Panc1 (cell line): ENCODE data around the gene GLE1. TPM values are rescaled to one million over a fixed set of nuclear protein-coding genes. Genes with fewer than 3 reads are reported as not detected.
"Not testable (repeated sequence)": the region's sequence is repeated elsewhere in the genome, so short reads cannot be mapped to it uniquely, and the experiment has no call there.

ENCODE experiments used
- ATAC-seq: fragments of 200-7000 bp; cut with Tn5 transposase; 2 replicates; pipeline ENCODE4 v1.9.1; 2020; ENCODE audit warnings: mild to moderate bottlenecking, moderate library complexity
- BruUV-seq: library from RNA; stranded (reverse); fragments of 400-500 nt; replicated peaks from 2 replicates; lab custom pipeline; 2021; lab: Mats Ljungman, UMichigan
- CTCF ChIA-PET: fragments of 300-600 bp; sonication (Branson Sonifier 250); formaldehyde crosslinking; loops from one replicate; lab custom pipeline; 2022; ENCODE audit warnings: antibody characterized with exemption; lab: Charles Lee
- POLR2A ChIA-PET: fragments of 300-600 bp; sonication (Branson Sonifier 250); formaldehyde crosslinking; loops from one replicate; lab custom pipeline; 2022; ENCODE audit warnings: antibody characterized with exemption; lab: Charles Lee
- DNase-seq: peaks from one replicate; pipeline ENCODE4 v3.0.0-alpha.2; 2010; ENCODE audit warnings: low read depth, low spot score
- H3K27ac ChIP-seq: 2 replicates; pipeline ENCODE4 v1.5.1; 2011; ENCODE audit warnings: mild to moderate bottlenecking, low read length, inconsistent platforms
- H3K27me3 ChIP-seq: fragments of 200-500 bp; sonication (Bioruptor generic); 2 replicates; pipeline ENCODE4 v1.6.0; 2014; ENCODE audit warnings: low read length, inconsistent platforms; ENCODE audit not compliant: control insufficient read depth, insufficient read depth
- H3K36me3 ChIP-seq: fragments of 200-500 bp; sonication (Bioruptor generic); 2 replicates; pipeline ENCODE4 v1.5.1; 2014; ENCODE audit warnings: inconsistent platforms, mild to moderate bottlenecking, low read length, moderate library complexity; ENCODE audit not compliant: control insufficient read depth, insufficient read depth
- H3K4me1 ChIP-seq: 2 replicates; pipeline ENCODE4 v1.5.1; 2011; ENCODE audit warnings: inconsistent platforms, mild to moderate bottlenecking, low read length, moderate library complexity; ENCODE audit not compliant: control insufficient read depth, insufficient read depth
- H3K4me3 ChIP-seq, 2 experiments: 2 replicates each; pipeline ENCODE4 v1.5.1; 2011 to 2012; ENCODE audit warnings: low read depth in 2 of 2, low read length in 2 of 2, mild to moderate bottlenecking in 2 of 2, inconsistent platforms in 1 of 2, moderate library complexity in 1 of 2
- H3K9me3 ChIP-seq: fragments of 200-500 bp; sonication (Bioruptor generic); 2 replicates; pipeline ENCODE4 v1.5.1; 2014; ENCODE audit warnings: low read depth, mild to moderate bottlenecking, inconsistent platforms, low read length, moderate library complexity; ENCODE audit not compliant: control insufficient read depth, insufficient read depth
- CTCF ChIP-seq: fragments of 450-650 bp; IDR thresholded peaks from 2 replicates; pipeline ENCODE4 v1.5.1; 2017; ENCODE audit warnings: mild to moderate bottlenecking
- POLR2AphosphoS5 ChIP-seq: IDR thresholded peaks from 2 replicates; pipeline ENCODE4 v1.6.1; 2012; ENCODE audit warnings: mild to moderate bottlenecking, low read depth, low read length, moderate library complexity
- SIN3A ChIP-seq: IDR thresholded peaks from 2 replicates; pipeline ENCODE4 v1.6.1; 2012; ENCODE audit warnings: low read depth, mild to moderate bottlenecking, low read length, moderate library complexity, borderline replicate concordance; ENCODE audit not compliant: insufficient read depth
- TCF7L2 ChIP-seq: IDR thresholded peaks from 2 replicates; pipeline ENCODE4 v1.6.1; 2011; ENCODE audit warnings: mild to moderate bottlenecking, low read depth, low read length, inconsistent platforms
- in situ Hi-C: cut with HindIII; loops from 2 replicates; pipeline ENCODE4 v1.10.0; 2016; ENCODE audit warnings: low sequenced_read_pairs, low pct_unique_long_range_greater_than_20kb
- intact Hi-C: fragments of 100-400 bp; cut with micrococcal nuclease; formaldehyde crosslinking; loops from one replicate; pipeline ENCODE4 v1.10.0; 2022; ENCODE audit not compliant: unreplicated experiment
- total RNA-seq: library from RNA; stranded (reverse); gene quantifications from one replicate; pipeline ENCODE4 v1.2.1, GENCODE V29; 2021; ENCODE audit not compliant: unreplicated experiment
- TF ChIP-seq, protein P1 (sequence below), 2 experiments: IDR thresholded peaks; 2 replicates each; pipeline ENCODE4 v1.6.1; 2011 to 2012; ENCODE audit warnings: low read depth in 2 of 2, control low read depth in 1 of 2, low read length in 1 of 2, mild to moderate bottlenecking in 1 of 2, moderate library complexity in 1 of 2; ENCODE audit not compliant: insufficient read depth in 1 of 2

The GLE1 gene
- total RNA-seq, 1 experiment from 2014 or later: 25.9 TPM

GRCh38 chr9:128579194-128579593 is 74.7 kb downstream of the GLE1 start:
- ChIA-PET POLR2A (interaction anchor here (0.7 kb wide), 1 partner anchor 109 kb away, joined by 3 read pairs; no protein-coding TSS in a partner anchor), CTCF (no interaction called here)
- Histone ChIP-seq H3K27ac (no peak overlapping the region), H3K36me3 (peaks cover 65% of the 10 kb centered on the region), H3K9me3 (no peaks in the 10 kb centered on the region), H3K4me1 (no peaks in the 10 kb centered on the region), H3K4me3 (no peak overlapping the region), H3K27me3 (no peaks in the 10 kb centered on the region)
- no TSS peak for BruUV-seq
- DNase-seq (no peak), ATAC-seq (no peak)
- in situ Hi-C loops: no loop called here
- intact Hi-C loops: no loop called here
- no peak for TF ChIP-seq POLR2AphosphoS5
- TF ChIP-seq, protein P1, sequence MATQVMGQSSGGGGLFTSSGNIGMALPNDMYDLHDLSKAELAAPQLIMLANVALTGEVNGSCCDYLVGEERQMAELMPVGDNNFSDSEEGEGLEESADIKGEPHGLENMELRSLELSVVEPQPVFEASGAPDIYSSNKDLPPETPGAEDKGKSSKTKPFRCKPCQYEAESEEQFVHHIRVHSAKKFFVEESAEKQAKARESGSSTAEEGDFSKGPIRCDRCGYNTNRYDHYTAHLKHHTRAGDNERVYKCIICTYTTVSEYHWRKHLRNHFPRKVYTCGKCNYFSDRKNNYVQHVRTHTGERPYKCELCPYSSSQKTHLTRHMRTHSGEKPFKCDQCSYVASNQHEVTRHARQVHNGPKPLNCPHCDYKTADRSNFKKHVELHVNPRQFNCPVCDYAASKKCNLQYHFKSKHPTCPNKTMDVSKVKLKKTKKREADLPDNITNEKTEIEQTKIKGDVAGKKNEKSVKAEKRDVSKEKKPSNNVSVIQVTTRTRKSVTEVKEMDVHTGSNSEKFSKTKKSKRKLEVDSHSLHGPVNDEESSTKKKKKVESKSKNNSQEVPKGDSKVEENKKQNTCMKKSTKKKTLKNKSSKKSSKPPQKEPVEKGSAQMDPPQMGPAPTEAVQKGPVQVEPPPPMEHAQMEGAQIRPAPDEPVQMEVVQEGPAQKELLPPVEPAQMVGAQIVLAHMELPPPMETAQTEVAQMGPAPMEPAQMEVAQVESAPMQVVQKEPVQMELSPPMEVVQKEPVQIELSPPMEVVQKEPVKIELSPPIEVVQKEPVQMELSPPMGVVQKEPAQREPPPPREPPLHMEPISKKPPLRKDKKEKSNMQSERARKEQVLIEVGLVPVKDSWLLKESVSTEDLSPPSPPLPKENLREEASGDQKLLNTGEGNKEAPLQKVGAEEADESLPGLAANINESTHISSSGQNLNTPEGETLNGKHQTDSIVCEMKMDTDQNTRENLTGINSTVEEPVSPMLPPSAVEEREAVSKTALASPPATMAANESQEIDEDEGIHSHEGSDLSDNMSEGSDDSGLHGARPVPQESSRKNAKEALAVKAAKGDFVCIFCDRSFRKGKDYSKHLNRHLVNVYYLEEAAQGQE (IDR thresholded peaks at IDR 0.05; ENCODE audit: insufficient read depth in 1 of 2, low read depth in 2 of 2, low read length in 1 of 2): no peak
- no peak for TF ChIP-seq SIN3A
- no peak for TF ChIP-seq CTCF
- TF ChIP-seq TCF7L2: no peak

DNA sequence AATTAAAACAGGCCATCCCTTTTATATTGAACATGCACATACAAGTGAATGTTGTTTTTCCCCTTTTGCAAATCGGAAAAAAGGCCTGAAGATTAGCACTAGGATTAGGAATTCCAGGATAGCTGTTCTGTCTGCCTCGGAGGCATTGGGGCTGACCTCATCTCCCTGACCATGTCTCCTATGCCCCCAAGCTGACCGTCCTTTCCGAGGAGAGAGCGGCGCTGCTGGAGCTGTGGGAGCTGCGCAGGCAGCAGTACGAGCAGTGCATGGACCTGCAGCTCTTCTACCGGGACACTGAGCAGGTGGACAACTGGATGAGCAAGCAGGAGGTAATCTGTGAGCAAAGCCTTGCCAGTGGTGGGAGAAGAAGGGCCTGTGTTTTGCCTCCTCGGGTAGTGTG is 76.2 kb downstream of the GLE1 start:
- Histone ChIP-seq H3K4me3 (no peak overlapping the region), H3K27me3 (no peaks in the 10 kb centered on the region), H3K4me1 (no peaks in the 10 kb centered on the region), H3K9me3 (no peaks in the 10 kb centered on the region), H3K27ac (no peak overlapping the region), H3K36me3 (peaks cover 59% of the 10 kb centered on the region)
- intact Hi-C loops: no loop called here
- BruUV-seq: no TSS peak
- no peak for ATAC-seq
- POLR2A ChIA-PET: no interaction called here
- CTCF ChIA-PET: no interaction called here
- no peak for DNase-seq
- in situ Hi-C loops: no loop called here
- TF ChIP-seq SIN3A: no peak
- TF ChIP-seq POLR2AphosphoS5: no peak
- no peak for TF ChIP-seq TCF7L2

GRCh38 chr9:128585155-128585554 is 80.6 kb downstream of the GLE1 start:
- ATAC-seq, H3K4me3 ChIP-seq, H3K9me3 ChIP-seq, H3K27ac ChIP-seq, POLR2A ChIA-PET, BruUV-seq, DNase-seq, H3K27me3 ChIP-seq, in situ Hi-C loops, H3K4me1 ChIP-seq, intact Hi-C loops, CTCF ChIA-PET: not testable (repeated sequence)
- H3K36me3 ChIP-seq: peaks cover 42% of the 10 kb centered on the region

DNA sequence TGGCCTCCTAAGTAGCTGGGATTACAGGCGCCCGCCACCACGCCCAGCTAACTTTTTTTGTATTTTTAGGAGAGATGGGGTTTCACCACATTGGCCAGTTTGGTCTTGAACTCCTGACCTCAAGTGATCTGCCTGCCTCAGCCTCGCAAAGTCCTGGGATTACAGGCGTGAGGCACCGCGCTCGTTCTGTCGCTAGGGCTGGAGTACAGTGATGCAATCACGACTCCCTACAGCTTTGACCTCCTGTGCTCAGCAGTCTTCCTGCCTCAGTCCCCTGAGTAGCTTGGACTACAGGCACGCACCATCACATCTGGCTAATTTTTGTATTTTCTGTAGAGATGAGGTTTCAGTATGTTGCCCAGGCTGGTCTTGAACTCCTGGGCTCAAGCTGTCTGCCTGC is 82.4 kb downstream of the GLE1 start:
- BruUV-seq, CTCF ChIA-PET: not testable (repeated sequence)
- peaks cover 32% of the 10 kb centered on the region for H3K36me3 ChIP-seq

More for the DNA sequence above, 82.4 kb downstream of the GLE1 start:
- H3K9me3 ChIP-seq, H3K4me1 ChIP-seq, DNase-seq, H3K4me3 ChIP-seq, intact Hi-C loops, in situ Hi-C loops, H3K27ac ChIP-seq, POLR2A ChIA-PET, H3K27me3 ChIP-seq, ATAC-seq: not testable (repeated sequence)
